GM12878 (cell line): ENCODE results near the gene CNN1. TPM values are rescaled to one million over a fixed set of nuclear protein-coding genes. Genes with fewer than 3 reads are reported as not detected.

Source experiments
- ATAC-seq: fragments of 200-7000 bp; cut with Tn5 transposase; 3 replicates; pipeline ENCODE4 v1.9.1; 2020; ENCODE audit warnings: mild to moderate bottlenecking, moderate library complexity
- BruUV-seq: library from RNA; stranded (reverse); fragments of 400-500 nt; replicated peaks from 2 replicates; lab custom pipeline; 2021; lab: Mats Ljungman, UMichigan
- CTCF ChIA-PET: fragments of 300-600 bp; sonication (Branson Sonifier 250); formaldehyde crosslinking; extraction: SDS; loops from one replicate; lab custom pipeline; 2021; ENCODE audit warnings: inconsistent platforms; lab: Yijun Ruan, JAX
- POLR2A ChIA-PET: fragments of 350-600 bp; formaldehyde crosslinking; extraction: SDS; loops from one replicate; lab custom pipeline; 2021; ENCODE audit warnings: inconsistent platforms; lab: Charles Lee
- RAD21 ChIA-PET: fragments of 300-600 bp; sonication (Branson Sonifier 250); formaldehyde crosslinking; loops from one replicate; lab custom pipeline; 2023; ENCODE audit warnings: antibody characterized with exemption; ENCODE audit not compliant: unreplicated experiment; lab: Charles Lee
- SMC1A ChIA-PET: fragments of 300-600 bp; sonication (Branson Sonifier 250); formaldehyde crosslinking; loops from one replicate; lab custom pipeline; 2023; ENCODE audit not compliant: unreplicated experiment, uncharacterized antibody; lab: Charles Lee
- DNase-seq: peaks from one replicate; pipeline ENCODE4 v3.0.0-alpha.2; 2011; ENCODE audit warnings: low read depth, low spot score
- FAIRE-seq: peaks from 3 replicates; lab custom pipeline; 2011; peaks lifted over from hg19 to GRCh38; lab: Jason Lieb, UNC
- H2AFZ ChIP-seq: 2 replicates; pipeline ENCODE4 v1.6.0; 2011; ENCODE audit warnings: low read depth, low read length, control low read depth; ENCODE audit not compliant: control insufficient read depth
- H3K27ac ChIP-seq: 2 replicates; pipeline ENCODE4 v1.5.1; 2011; ENCODE audit warnings: control low read depth; ENCODE audit not compliant: control insufficient read depth, insufficient read depth
- H3K27me3 ChIP-seq, 2 experiments: replicated peaks in 1 of 2; 2 replicates each; pipeline versions ENCODE4 v1.6.0 to v1.6.1; 2011; ENCODE audit warnings: low read length in 1 of 2; ENCODE audit not compliant: control insufficient read depth in 2 of 2, insufficient read depth in 2 of 2
- H3K36me3 ChIP-seq, 2 experiments: 2 replicates each; pipeline ENCODE4 v1.5.1; 2011; ENCODE audit warnings: low read length in 1 of 2; ENCODE audit not compliant: control insufficient read depth in 2 of 2, insufficient read depth in 2 of 2
- H3K4me1 ChIP-seq: 2 replicates; pipeline ENCODE4 v1.6.1; 2011; ENCODE audit warnings: mild to moderate bottlenecking, low read length, moderate library complexity, mixed read lengths; ENCODE audit not compliant: control insufficient read depth, insufficient read depth
- H3K4me2 ChIP-seq: 2 replicates; pipeline ENCODE4 v1.6.0; 2011; ENCODE audit warnings: control low read depth; ENCODE audit not compliant: control insufficient read depth, insufficient read depth
- H3K4me3 ChIP-seq: fragments of 200-600 bp; sonication (generic); 2 replicates; pipeline ENCODE4 v1.5.1; 2016
- H3K79me2 ChIP-seq: 2 replicates; pipeline ENCODE4 v1.6.0; 2011; ENCODE audit warnings: low read length; ENCODE audit not compliant: control insufficient read depth, insufficient read depth
- H3K9ac ChIP-seq: 2 replicates; pipeline ENCODE4 v1.8.0; 2011; ENCODE audit warnings: low read length, control low read depth, mixed read lengths; ENCODE audit not compliant: control insufficient read depth, insufficient read depth
- H3K9me3 ChIP-seq: replicated peaks from 3 replicates; pipeline ENCODE4 v1.5.1; 2011; ENCODE audit warnings: mild to moderate bottlenecking, low read length; ENCODE audit not compliant: control insufficient read depth, insufficient read depth
- H4K20me1 ChIP-seq: 2 replicates; pipeline ENCODE4 v1.6.0; 2011; ENCODE audit not compliant: control insufficient read depth, insufficient read depth
- BACH1 ChIP-seq: fragments of 450-650 bp; IDR thresholded peaks from 2 replicates; pipeline ENCODE4 v1.6.1; 2017; ENCODE audit warnings: mild to moderate bottlenecking, borderline replicate concordance
- FOXK2 ChIP-seq: fragments of 450-650 bp; IDR thresholded peaks from 2 replicates; pipeline ENCODE4 v1.6.1; 2017; ENCODE audit warnings: mild to moderate bottlenecking, moderate library complexity
- MAX ChIP-seq: IDR thresholded peaks from 2 replicates; pipeline ENCODE4 v1.6.1; 2012; ENCODE audit warnings: low read depth, low read length, improper control_type of control experiment
- MTA2 ChIP-seq: fragments of 450-650 bp; IDR thresholded peaks from 2 replicates; pipeline ENCODE4 v1.6.1; 2016; ENCODE audit warnings: low read depth, mild to moderate bottlenecking, moderate library complexity
- MYB ChIP-seq: fragments of 150-350 bp; IDR thresholded peaks from 2 replicates; pipeline ENCODE4 v1.6.1; 2014; ENCODE audit warnings: mild to moderate bottlenecking, low read depth, low read length, borderline replicate concordance
- NBN ChIP-seq: fragments of 450-650 bp; IDR thresholded peaks from 2 replicates; pipeline ENCODE4 v1.6.1; 2016
- NR2C2 ChIP-seq: IDR thresholded peaks from 2 replicates; pipeline ENCODE4 v1.6.1; 2011; ENCODE audit warnings: borderline replicate concordance, low read depth; ENCODE audit not compliant: control insufficient read depth, insufficient read length
- PBX3 ChIP-seq: IDR thresholded peaks from 2 replicates; pipeline ENCODE4 v1.6.1; 2011; ENCODE audit warnings: mild to moderate bottlenecking, low read depth, low read length, moderate library complexity; ENCODE audit not compliant: insufficient replicate concordance
- RELB ChIP-seq: fragments of 450-650 bp; IDR thresholded peaks from 2 replicates; pipeline ENCODE4 v1.6.1; 2017; ENCODE audit warnings: low read depth, mild to moderate bottlenecking, moderate library complexity
- SMARCA5 ChIP-seq: fragments of 450-650 bp; IDR thresholded peaks from 2 replicates; pipeline ENCODE4 v1.6.1; 2017; ENCODE audit warnings: mild to moderate bottlenecking
- SUPT20H ChIP-seq: IDR thresholded peaks from 2 replicates; pipeline ENCODE4 v1.6.1; 2011; ENCODE audit warnings: low read depth, mild to moderate bottlenecking, low read length, moderate library complexity, borderline replicate concordance; ENCODE audit not compliant: control insufficient read depth
- ZNF217 ChIP-seq: fragments of 450-650 bp; IDR thresholded peaks from 2 replicates; pipeline ENCODE4 v1.6.1; 2017; ENCODE audit warnings: antibody characterized with exemption, mild to moderate bottlenecking
- ZNF384 ChIP-seq: IDR thresholded peaks from 2 replicates; pipeline ENCODE4 v1.6.1; 2012; ENCODE audit warnings: low read depth, mild to moderate bottlenecking, low read length, improper control_type of control experiment, borderline replicate concordance
- WGBS: methylation state at CpG from one replicate; pipeline ENCODE4 v1.1.6; 2016; ENCODE audit warnings: low lambda C conversion rate; ENCODE audit not compliant: insufficient replicate concordance, insufficient coverage; ENCODE audit errors: missing lambda C conversion rate; 5-methylcytosine and 5-hydroxymethylcytosine counted together
- in situ Hi-C: fragments of 300-500 bp; cut with MboI; formaldehyde crosslinking; loops from 9 replicates; pipeline ENCODE4 v1.14.3; 2018; ENCODE audit warnings: mixed read lengths
- intact Hi-C: fragments of 100-400 bp; cut with micrococcal nuclease; formaldehyde crosslinking; loops from one replicate; pipeline ENCODE4 v1.14.2; 2022; ENCODE audit not compliant: unreplicated experiment
- polyA plus RNA-seq, 11 experiments: library from polyadenylated mRNA; depleted of rRNA in 4 of 11; unstranded in 6 of 11; stranded (reverse) in 5 of 11; fragments of >200 nt; fragmentation: Nextera tagmentation in 4 of 11; fragmentation: Illumina TruSeq in 1 of 11; extraction: Ambion mirVana in 4 of 11; extraction: Trizol in 1 of 11; gene quantifications; 1 replicate in 1 of 11; 2 replicates in 10 of 11; pipeline versions ENCODE4 v1.2.1 to v1.2.3, GENCODE V29; 2011 to 2016; ENCODE audit warnings: inconsistent platforms in 2 of 11, missing spikeins in 2 of 11, low read depth in 1 of 11
- total RNA-seq, 4 experiments: library from RNA; depleted of rRNA in 3 of 4; stranded (reverse); fragments of >200 nt in 3 of 4; fragmentation: Illumina TruSeq in 1 of 4; extraction: Trizol in 1 of 4; gene quantifications; 2 replicates each; pipeline versions ENCODE4 v1.2.1 to v1.2.3, GENCODE V29; 2013 to 2021
- TF ChIP-seq, protein P1 (sequence below): IDR thresholded peaks from 2 replicates; pipeline ENCODE4 v1.6.1; 2012; ENCODE audit warnings: low read length, inconsistent platforms

The CNN1 gene
- total and polyA plus RNA-seq, 10 of the 15 experiments (the other 5 are each of a cell fraction or from before 2014, with no cell fraction given) = 0.03 to 0.58 (median 0.22) TPM; not detected in 1

DNA sequence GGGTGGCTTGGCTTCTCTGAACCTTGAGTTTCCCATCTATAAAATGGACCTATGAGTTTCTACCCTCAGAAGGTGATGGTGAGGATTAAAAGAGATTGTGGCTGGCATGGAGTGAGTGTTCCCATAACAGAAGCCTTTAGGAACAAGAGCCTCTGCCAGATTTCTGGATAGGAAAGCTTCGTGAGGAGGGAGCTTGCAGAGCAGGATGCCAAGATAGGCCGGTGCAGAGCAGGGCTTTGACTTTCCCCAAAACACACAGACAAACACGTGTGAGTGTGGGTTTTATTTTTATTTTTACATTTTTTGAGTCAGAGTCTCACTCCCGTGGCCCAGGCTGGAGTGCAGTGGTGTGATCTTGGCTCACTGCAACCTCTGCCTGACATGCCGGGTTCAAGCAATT is 3.7 kb upstream of the CNN1 start (continued):
- TF ChIP-seq RELB = no peak
- TF ChIP-seq, protein P1, sequence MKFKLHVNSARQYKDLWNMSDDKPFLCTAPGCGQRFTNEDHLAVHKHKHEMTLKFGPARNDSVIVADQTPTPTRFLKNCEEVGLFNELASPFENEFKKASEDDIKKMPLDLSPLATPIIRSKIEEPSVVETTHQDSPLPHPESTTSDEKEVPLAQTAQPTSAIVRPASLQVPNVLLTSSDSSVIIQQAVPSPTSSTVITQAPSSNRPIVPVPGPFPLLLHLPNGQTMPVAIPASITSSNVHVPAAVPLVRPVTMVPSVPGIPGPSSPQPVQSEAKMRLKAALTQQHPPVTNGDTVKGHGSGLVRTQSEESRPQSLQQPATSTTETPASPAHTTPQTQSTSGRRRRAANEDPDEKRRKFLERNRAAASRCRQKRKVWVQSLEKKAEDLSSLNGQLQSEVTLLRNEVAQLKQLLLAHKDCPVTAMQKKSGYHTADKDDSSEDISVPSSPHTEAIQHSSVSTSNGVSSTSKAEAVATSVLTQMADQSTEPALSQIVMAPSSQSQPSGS = no peak

DNA sequence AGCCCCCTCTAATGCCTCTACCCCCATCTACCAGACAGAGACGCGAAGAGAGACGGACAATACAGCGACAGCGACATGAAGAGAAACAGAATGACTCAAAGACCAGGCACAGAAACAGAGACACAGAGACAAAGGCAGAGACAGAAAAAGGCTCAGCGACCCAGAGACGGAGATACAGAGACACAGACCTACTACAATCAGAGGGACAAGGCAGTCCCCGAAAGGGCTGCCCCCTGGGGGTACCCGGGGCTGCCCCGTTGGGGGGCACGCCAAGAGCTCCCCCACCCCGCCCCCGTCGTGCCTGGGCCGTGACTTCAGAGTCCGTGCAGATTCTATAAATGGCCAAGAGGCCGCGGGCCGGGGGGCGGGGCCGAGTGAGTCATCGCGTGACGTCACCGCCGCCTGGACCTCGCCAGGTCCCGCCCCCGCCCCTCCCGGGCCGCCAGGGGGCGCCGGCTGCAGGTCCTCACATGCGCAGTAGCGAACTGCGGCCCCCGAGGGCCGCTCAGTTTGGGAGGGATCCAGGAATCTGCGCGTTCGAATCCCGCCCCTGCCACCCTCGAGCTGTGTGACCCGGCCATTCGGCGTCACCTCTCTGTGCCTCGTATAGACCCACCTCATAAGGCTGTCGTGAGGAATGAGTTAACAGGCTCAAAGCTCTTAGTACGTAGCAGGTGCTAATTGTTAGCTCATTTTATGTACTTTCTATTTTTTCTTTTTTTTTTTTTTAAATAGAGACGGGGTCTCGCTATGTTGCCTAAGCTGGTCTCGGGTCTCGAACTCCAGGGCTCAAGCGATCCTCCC is 2.7 kb upstream of the CNN1 start:
- POLR2A ChIA-PET = interaction anchor here (0.6 to 1.3 kb wide), 4 partner anchors 22 to 278 kb away, joined by 3 to 9 read pairs (median 4); partner anchors contain the start of gene ELOF1
- peak overlapping the region; percentile 28; the same call in 1 of the 2 replicates for H3K9ac ChIP-seq
- peak overlapping the region; percentile 70 for H3K4me2 ChIP-seq
- in situ Hi-C loops = no loop called here
- FAIRE-seq (peak; percentile 80), ATAC-seq (peak; percentile 89), DNase-seq (no peak)
- no peaks in the 10 kb centered on the region for H4K20me1 ChIP-seq
- peak overlapping the region; percentile 57 for H3K4me3 ChIP-seq
- no TSS peak for BruUV-seq
- intact Hi-C loops = loop anchor here (1.0 kb wide), 1 partner anchor 51 kb away; no protein-coding TSS in a partner anchor
- RAD21 ChIA-PET = interaction anchor here (0.7 to 1.3 kb wide), 9 partner anchors 16 to 161 kb away, joined by 3 to 13 read pairs (median 4); partner anchors contain the start of genes ELOF1 and SWSAP1
- H3K27ac ChIP-seq = no peak overlapping the region
- H2AFZ ChIP-seq = peak overlapping the region; percentile 86
- SMC1A ChIA-PET = interaction anchor here (0.8 to 2.0 kb wide), 14 partner anchors 8 to 276 kb away, joined by 3 to 7 read pairs (median 4); partner anchors contain the start of gene ELOF1
- H3K36me3 ChIP-seq = no peaks in the 10 kb centered on the region
- peaks cover 6% of the 10 kb centered on the region for H3K4me1 ChIP-seq
- H3K27me3 ChIP-seq = no peaks in the 10 kb centered on the region
- 4% methylated on average over 50 of the region's 54 CpGs for WGBS
- H3K79me2 ChIP-seq = no peaks in the 10 kb centered on the region
- CTCF ChIA-PET = interaction anchor here (0.6 to 2.3 kb wide), 25 partner anchors 8 to 303 kb away, joined by 3 to 22 read pairs (median 4); partner anchors contain the start of gene ELOF1
- H3K9me3 ChIP-seq = no peaks in the 10 kb centered on the region
- TF ChIP-seq PBX3 = no peak
- no peak for TF ChIP-seq SUPT20H
- no peak for TF ChIP-seq BACH1
- peak; percentile 79; the same call in 1 of the 2 replicates for TF ChIP-seq SMARCA5
- peak; percentile 84; the same call in 1 of the 2 replicates for TF ChIP-seq NBN
- no peak for TF ChIP-seq MTA2
- TF ChIP-seq MAX = 0 out of 2 replicates have a peak, but pooled peaks have one; percentile 10
- TF ChIP-seq MYB = no peak
- no peak for TF ChIP-seq ZNF384
- TF ChIP-seq RELB = no peak
- no peak for TF ChIP-seq NR2C2
- TF ChIP-seq FOXK2 = no peak
- TF ChIP-seq ZNF217 = peak; percentile 97
